Esophagus muscularis mucosa (tissue), 4 donors: ENCODE data around the gene KPTN. TPM values are rescaled to one million over a fixed set of nuclear protein-coding genes. Genes with fewer than 3 reads are reported as not detected.

ENCODE experiments used
- DNase-seq: peaks from one replicate; pipeline ENCODE4 v3.0.0-alpha.2; 2017; ENCODE audit errors: extremely low spot score
- H3K27ac ChIP-seq, 4 donors: fragments of 200-600 bp; sonication (generic); replicated peaks in 1 of 4; 1 replicate in 3 of 4; 2 replicates in 1 of 4; pipeline ENCODE4 v1.5.1; 2016 to 2019; ENCODE audit warnings: mild to moderate bottlenecking in 1 of 4
- H3K27me3 ChIP-seq, 4 donors: fragments of 200-600 bp; sonication (generic); one replicate each; pipeline versions ENCODE4 v1.5.1 to v1.6.0; 2016 to 2019
- H3K36me3 ChIP-seq, 4 donors: fragments of 200-600 bp; sonication (generic); one replicate each; pipeline ENCODE4 v1.5.1; 2016 to 2019
- H3K4me1 ChIP-seq, 4 donors: fragments of 200-600 bp; sonication (generic); one replicate each; pipeline ENCODE4 v1.5.1; 2016 to 2019
- H3K4me3 ChIP-seq, 4 donors: fragments of 200-600 bp; sonication (generic); 1 replicate in 2 of 4; 2 replicates in 2 of 4; pipeline ENCODE4 v1.5.1; 2016 to 2019; ENCODE audit warnings: mild to moderate bottlenecking in 4 of 4, moderate library complexity in 1 of 4
- H3K9me3 ChIP-seq, 4 donors: fragments of 200-600 bp; sonication (generic); 1 replicate in 3 of 4; 2 replicates in 1 of 4; pipeline ENCODE4 v1.5.1; 2016 to 2019
- CTCF ChIP-seq, 3 experiments: fragments of 200-600 bp in 2 of 3; fragments of 450-650 bp in 1 of 3; sonication (generic) in 2 of 3; IDR thresholded peaks; one replicate each; pipeline ENCODE4 v1.5.1; 2017 to 2019; ENCODE audit warnings: antibody characterized with exemption in 3 of 3, mild to moderate bottlenecking in 2 of 3, moderate library complexity in 1 of 3
- EP300 ChIP-seq: sonication (generic); formaldehyde crosslinking; IDR thresholded peaks from one replicate; pipeline ENCODE4 v1.6.1; 2017; ENCODE audit warnings: antibody characterized with exemption
- POLR2A ChIP-seq: fragments of 450-650 bp; IDR thresholded peaks from one replicate; pipeline ENCODE4 v1.6.1; 2017; ENCODE audit warnings: antibody characterized with exemption, moderate library complexity, mild to moderate bottlenecking, low read depth
- POLR2AphosphoS5 ChIP-seq, 2 donors: sonication (generic); formaldehyde crosslinking; IDR thresholded peaks; one replicate each; pipeline ENCODE4 v1.6.1; 2017; ENCODE audit warnings: antibody characterized with exemption in 2 of 2
- WGBS: methylation state at CpG from one replicate; pipeline ENCODE4 v1.1.5; 2018; 5-methylcytosine and 5-hydroxymethylcytosine counted together
- intact Hi-C: fragments of 100-400 bp; cut with DNase I; formaldehyde crosslinking; loops from one replicate; pipeline ENCODE4 v1.15.1; 2023
- total RNA-seq, 4 donors: library from RNA; depleted of rRNA; stranded (reverse); fragments of >200 nt; gene quantifications; one replicate each; pipeline versions ENCODE4 v1.1.0 to v1.2.1, GENCODE V29; 2016

The KPTN gene
- total RNA-seq, 4 donors from 2014 or later, result 2.3 to 9.4 (median 5.2) TPM

- Histone ChIP-seq H3K4me1 (peaks cover 10 to 29% (median 27%) of the 10 kb centered on the region in 4 donors), H3K27ac (no peak overlapping the region), H3K4me3 (peak overlapping the region; percentile 23 to 39 (median 26)), H3K9me3 (no peaks in the 10 kb centered on the region), H3K27me3 (peaks cover 0 to 75% (median 25%) of the 10 kb centered on the region in 4 donors), H3K36me3 (peaks cover 0 to 5% (median 0%) of the 10 kb centered on the region in 4 donors)
- TF ChIP-seq POLR2A (no peak), CTCF (IDR thresholded peaks at IDR 0.05) (no peak), EP300 (no peak), POLR2AphosphoS5 (IDR thresholded peaks at IDR 0.05) (no peak)
- intact Hi-C loops, result no loop called here
- DNase-seq, result no peak
- 15% methylated on average over 32 of the region's 95 CpGs for WGBS
Measured at GRCh38 chr19:47447470-47448359, 36.3 kb downstream of the KPTN start.

- peaks cover 0 to 3% (median 0%) of the 10 kb centered on the region in 4 donors for H3K36me3 ChIP-seq
- intact Hi-C loops, result no loop called here
- H3K4me1 ChIP-seq, result peaks cover 10 to 29% (median 27%) of the 10 kb centered on the region in 4 donors
- DNase-seq, result no peak
- TF ChIP-seq POLR2AphosphoS5 (IDR thresholded peaks at IDR 0.05) (no peak), POLR2A (no peak), EP300 (no peak), CTCF (IDR thresholded peaks at IDR 0.05) (no peak)
- WGBS, result 18% methylated on average over 28 of the region's 28 CpGs
- H3K4me3 ChIP-seq, result peak overlapping the region in 3 of 4 donors; percentile 25 to 39 (median 27)
- H3K27ac ChIP-seq, result no peak overlapping the region
- peaks cover 0 to 85% (median 25%) of the 10 kb centered on the region in 4 donors for H3K27me3 ChIP-seq
- no peaks in the 10 kb centered on the region for H3K9me3 ChIP-seq
Measured at GRCh38 chr19:47446534-47447469, 37.2 kb downstream of the KPTN start.

- 9% methylated on average over 15 of the region's 22 CpGs for WGBS
- peaks cover 0 to 87% (median 25%) of the 10 kb centered on the region in 4 donors for H3K27me3 ChIP-seq
- H3K27ac ChIP-seq, result no peak overlapping the region
- H3K36me3 ChIP-seq, result peaks cover 0 to 3% (median 0%) of the 10 kb centered on the region in 4 donors
- peaks cover 10 to 29% (median 27%) of the 10 kb centered on the region in 4 donors for H3K4me1 ChIP-seq
- TF ChIP-seq CTCF (IDR thresholded peaks at IDR 0.05), result no peak
- no peak for TF ChIP-seq POLR2AphosphoS5 (IDR thresholded peaks at IDR 0.05)
- TF ChIP-seq POLR2A, result no peak
- no peak for TF ChIP-seq EP300
- no peak overlapping the region for H3K4me3 ChIP-seq
- H3K9me3 ChIP-seq, result no peaks in the 10 kb centered on the region
- intact Hi-C loops, result no loop called here
- DNase-seq, result no peak
Measured at GRCh38 chr19:47445937-47446402, 38.0 kb downstream of the KPTN start.

GRCh38 chr19:47445527-47445926, 38.5 kb downstream of the KPTN start:
- Histone ChIP-seq H3K4me1 (peaks cover 10 to 29% (median 27%) of the 10 kb centered on the region in 4 donors), H3K27ac (no peak overlapping the region), H3K4me3 (no peak overlapping the region), H3K36me3 (peaks cover 0 to 3% (median 0%) of the 10 kb centered on the region in 4 donors), H3K9me3 (no peaks in the 10 kb centered on the region), H3K27me3 (peaks cover 0 to 86% (median 25%) of the 10 kb centered on the region in 4 donors)
- intact Hi-C loops, result no loop called here
- TF ChIP-seq CTCF (IDR thresholded peaks at IDR 0.05) (no peak), POLR2AphosphoS5 (IDR thresholded peaks at IDR 0.05) (no peak), POLR2A (no peak), EP300 (no peak)
- 51% methylated on average over 4 of the region's 4 CpGs for WGBS
- no peak for DNase-seq
